ENCODE measurements around the gene TSPAN18.

TSPAN18 gene

GRCh38 chr11:44778195-44779100, 51.7 kb downstream of the TSPAN18 start:
- DNase-seq, result no peak

- DNase-seq, result no peak
These were observed 53.2 kb downstream of the TSPAN18 start for GRCh38 chr11:44779736-44780520.

- no peak for DNase-seq
These were observed 54.3 kb downstream of the TSPAN18 start for GRCh38 chr11:44780940-44781631.

GRCh38 chr11:44781655-44782054, 54.9 kb downstream of the TSPAN18 start:
- DNase-seq, result no peak

GRCh38 chr11:44782478-44782877, 55.7 kb downstream of the TSPAN18 start:
- DNase-seq, result no peak

GRCh38 chr11:44784436-44784760, 57.6 kb downstream of the TSPAN18 start:
- no peak for DNase-seq

- DNase-seq, result no peak
These were observed 58.1 kb downstream of the TSPAN18 start for GRCh38 chr11:44784851-44785250.

GRCh38 chr11:44785856-44786607, 59.3 kb downstream of the TSPAN18 start:
- no peak for DNase-seq

- DNase-seq, result no peak
These were observed 60.3 kb downstream of the TSPAN18 start for GRCh38 chr11:44787070-44787469.

- DNase-seq, result no peak
These were observed 61.2 kb downstream of the TSPAN18 start for GRCh38 chr11:44787981-44788380.

- DNase-seq, result no peak
These were observed 61.9 kb downstream of the TSPAN18 start for GRCh38 chr11:44788536-44789261.

- DNase-seq, result no peak
These were observed 62.7 kb downstream of the TSPAN18 start for GRCh38 chr11:44789496-44789895.

- DNase-seq, result no peak
These were observed 63.4 kb downstream of the TSPAN18 start for GRCh38 chr11:44790211-44790610.

GRCh38 chr11:44791316-44791925, 64.7 kb downstream of the TSPAN18 start:
- DNase-seq, result no peak

- no peak for DNase-seq
These were observed 65.4 kb downstream of the TSPAN18 start for GRCh38 chr11:44792171-44792570.

- DNase-seq, result no peak
These were observed 66.8 kb downstream of the TSPAN18 start for GRCh38 chr11:44793350-44794090.

- no peak for DNase-seq
These were observed 69.2 kb downstream of the TSPAN18 start for GRCh38 chr11:44795803-44796535.

GRCh38 chr11:44797051-44797450, 70.3 kb downstream of the TSPAN18 start:
- no peak for DNase-seq

GRCh38 chr11:44797886-44798606, 71.3 kb downstream of the TSPAN18 start:
- DNase-seq, result no peak
